ENCODE data around the gene CLEC11A. TPM values are rescaled to one million over a fixed set of nuclear protein-coding genes. Genes with fewer than 3 reads are reported as not detected.

The CLEC11A gene
- polyA plus RNA-seq, 4 donors, result 1.4 to 11.4 (median 4.7) TPM; not detected in 1

Other genes with a start within 250 kb of the CLEC11A start
- 100 to 1,000 TPM in 2 of 4 donors, 10 to 100 TPM in 2; 53.7 to 164 (median 116) TPM for gene EMC10, start 246.9 kb upstream of the CLEC11A start, polyA plus RNA-seq
- gene GARIN5A, start 246.5 kb upstream of the CLEC11A start, polyA plus RNA-seq, result 1 to 10 TPM in 2 of 4 donors, under 1 TPM in 1, not detected in 1; 0.89 to 3.4 (median 2.1) TPM
- 10 to 100 TPM; 21.2 to 97.8 (median 74.1) TPM for gene JOSD2, start 212.2 kb upstream of the CLEC11A start, polyA plus RNA-seq
- gene ASPDH, start 209.5 kb upstream of the CLEC11A start, polyA plus RNA-seq, result 10 to 100 TPM in 2 of 4 donors, 1 to 10 TPM in 1, under 1 TPM in 1; 0.27 to 20.0 (median 11.5) TPM
- 1 to 10 TPM in 3 of 4 donors, not detected in 1; 1.1 to 5.4 (median 3.2) TPM for gene LRRC4B, start 154.9 kb upstream of the CLEC11A start, polyA plus RNA-seq
- gene SYT3, start 83.5 kb upstream of the CLEC11A start, polyA plus RNA-seq, result under 1 TPM in 2 of 4 donors, not detected in 2; 0.15 to 0.57 TPM
- gene C19orf81, start 73.9 kb upstream of the CLEC11A start, polyA plus RNA-seq, result under 1 TPM in 1 of 4 donors, not detected in 3; 0.19 TPM
- gene SHANK1, start 3.6 kb upstream of the CLEC11A start, polyA plus RNA-seq, result 1 to 10 TPM in 1 of 4 donors, under 1 TPM in 2, not detected in 1; under 0.01 to 1.4 (median 0.46) TPM
- not detected for gene GPR32, start 47.1 kb downstream of the CLEC11A start, polyA plus RNA-seq
- gene ACP4, start 67.1 kb downstream of the CLEC11A start, polyA plus RNA-seq, result under 1 TPM in 1 of 4 donors, not detected in 3; 0.03 TPM
- 10 to 100 TPM; 12.5 to 48.9 (median 29.8) TPM for gene KLK1, start 100.4 kb downstream of the CLEC11A start, polyA plus RNA-seq
- gene KLK15, start 110.2 kb downstream of the CLEC11A start, polyA plus RNA-seq, result under 1 TPM in 1 of 4 donors, not detected in 3; 0.24 TPM
- 1 to 10 TPM in 2 of 4 donors, under 1 TPM in 2; 0.07 to 1.6 (median 0.69) TPM for gene KLK3, start 131.6 kb downstream of the CLEC11A start, polyA plus RNA-seq
- gene KLK2, start 150.1 kb downstream of the CLEC11A start, polyA plus RNA-seq, result under 1 TPM in 2 of 4 donors, not detected in 2; 0.03 to 0.12 TPM
- not detected for gene KLK4, start 188.0 kb downstream of the CLEC11A start, polyA plus RNA-seq
- under 1 TPM in 1 of 4 donors, not detected in 3; 0.10 TPM for gene KLK5, start 229.7 kb downstream of the CLEC11A start, polyA plus RNA-seq
- gene KLK6, start 246.2 kb downstream of the CLEC11A start, polyA plus RNA-seq, result under 1 TPM in 2 of 4 donors, not detected in 2; 0.03 to 0.07 TPM